Urinary bladder (tissue), 4 donors: ENCODE results near the gene AFF3. TPM values are rescaled to one million over a fixed set of nuclear protein-coding genes. Genes with fewer than 3 reads are reported as not detected.

Experiments
- DNase-seq: peaks from one replicate; pipeline ENCODE4 v3.0.0-alpha.2; 2015; ENCODE audit errors: extremely low spot score
- H3K27ac ChIP-seq: one replicate; pipeline ENCODE4 v1.5.1; 2013; ENCODE audit warnings: low read depth, mild to moderate bottlenecking, moderate library complexity
- H3K36me3 ChIP-seq: one replicate; pipeline ENCODE4 v1.6.1; 2013; ENCODE audit warnings: mild to moderate bottlenecking, moderate library complexity; ENCODE audit not compliant: insufficient read depth
- H3K4me1 ChIP-seq: one replicate; pipeline ENCODE4 v1.6.1; 2013; ENCODE audit warnings: mild to moderate bottlenecking, moderate library complexity; ENCODE audit not compliant: insufficient read depth
- H3K4me3 ChIP-seq: one replicate; pipeline ENCODE4 v1.5.1; 2013; ENCODE audit warnings: low read depth, low read length
- WGBS: extraction: QIAGEN DNeasy Blood & Tissue Kit; methylation state at CpG from one replicate; pipeline ENCODE4 v1.1.7; 2013; 5-methylcytosine and 5-hydroxymethylcytosine counted together
- polyA plus RNA-seq: library from polyadenylated mRNA; stranded (reverse); fragments of 200-250 nt; gene quantifications from one replicate; pipeline ENCODE4 v1.2.3, GENCODE V29; 2013
- total RNA-seq: library from RNA; depleted of rRNA; stranded (reverse); fragments of >200 nt; gene quantifications from one replicate; pipeline ENCODE4 v1.2.3, GENCODE V29; 2014
- donor health status: healthy with polysubstance abuse.
- donor health status: healthy.

Gene AFF3
- total and polyA plus RNA-seq, 2 donors: 15.1 to 43.5 TPM

- no peaks in the 10 kb centered on the region for H3K36me3 ChIP-seq
- no peaks in the 10 kb centered on the region for H3K4me1 ChIP-seq
- no peak for DNase-seq
- WGBS: 88% methylated on average over 2 of the region's 2 CpGs
- H3K4me3 ChIP-seq: no peak overlapping the region
- H3K27ac ChIP-seq: no peak overlapping the region
Observed at GRCh38 chr2:99645960-99646359, 496.4 kb downstream of the AFF3 start.

DNA sequence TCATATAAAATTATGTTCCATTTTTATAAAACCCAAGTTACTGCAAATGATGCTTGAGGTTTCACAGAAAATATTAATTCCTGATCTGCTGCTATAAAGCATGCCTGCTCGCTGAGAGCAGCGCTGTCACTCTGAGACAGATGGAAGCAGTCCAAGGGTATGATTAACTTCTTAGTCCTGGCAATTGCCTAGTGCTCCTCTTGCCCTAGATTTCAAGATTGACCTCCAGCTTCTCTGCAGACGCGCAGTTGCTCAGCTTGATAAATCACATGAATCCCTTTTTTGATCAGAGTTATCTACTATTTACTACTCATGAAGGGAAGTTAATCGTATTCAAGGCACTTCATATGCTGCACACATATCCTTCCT, 498.0 kb downstream of the AFF3 start:
- Histone ChIP-seq H3K36me3 (no peaks in the 10 kb centered on the region), H3K4me3 (no peak overlapping the region), H3K27ac (no peak overlapping the region), H3K4me1 (no peaks in the 10 kb centered on the region)
- no peak for DNase-seq
- WGBS: 25% methylated on average over 5 of the region's 5 CpGs

GRCh38 chr2:99643787-99644418, 498.5 kb downstream of the AFF3 start:
- DNase-seq: no peak
- Histone ChIP-seq H3K27ac (no peak overlapping the region), H3K4me3 (no peak overlapping the region), H3K4me1 (no peaks in the 10 kb centered on the region), H3K36me3 (no peaks in the 10 kb centered on the region)
- 41% methylated on average over 9 of the region's 9 CpGs for WGBS

- DNase-seq: no peak
- Histone ChIP-seq H3K4me1 (no peaks in the 10 kb centered on the region), H3K27ac (no peak overlapping the region), H3K36me3 (no peaks in the 10 kb centered on the region), H3K4me3 (no peak overlapping the region)
- 93% methylated on average over 4 of the region's 4 CpGs for WGBS
Observed at GRCh38 chr2:99641999-99642398, 500.4 kb downstream of the AFF3 start.

GRCh38 chr2:99640635-99641151, 501.7 kb downstream of the AFF3 start:
- 59% methylated on average over 5 of the region's 5 CpGs for WGBS
- H3K36me3 ChIP-seq: no peaks in the 10 kb centered on the region
- DNase-seq: no peak
- H3K27ac ChIP-seq: no peak overlapping the region
- no peaks in the 10 kb centered on the region for H3K4me1 ChIP-seq
- H3K4me3 ChIP-seq: no peak overlapping the region

DNA sequence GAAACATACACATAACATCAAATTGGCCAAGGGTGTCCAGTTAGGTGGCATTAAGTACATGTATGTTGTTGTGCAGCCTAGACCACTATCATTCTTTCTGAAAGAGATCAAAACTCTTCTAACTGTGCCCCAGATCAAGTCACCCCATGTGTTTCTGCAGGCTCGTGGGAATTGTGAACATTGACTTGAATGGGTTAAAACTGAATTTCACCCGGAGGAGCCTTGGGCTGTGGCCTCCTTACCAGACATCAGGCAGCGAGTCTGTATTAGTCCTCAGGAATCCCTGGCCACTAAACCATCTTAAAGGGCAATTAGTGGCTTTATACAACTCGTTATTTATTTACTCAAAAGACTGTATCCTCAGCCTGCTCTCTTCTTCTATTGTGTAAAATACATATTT, 503.6 kb downstream of the AFF3 start:
- Histone ChIP-seq H3K4me1 (no peaks in the 10 kb centered on the region), H3K36me3 (no peaks in the 10 kb centered on the region), H3K27ac (no peak overlapping the region), H3K4me3 (no peak overlapping the region)
- 77% methylated on average over 4 of the region's 4 CpGs for WGBS
- DNase-seq: no peak

GRCh38 chr2:99637159-99637697, 505.2 kb downstream of the AFF3 start:
- no peak for DNase-seq
- Histone ChIP-seq H3K36me3 (no peaks in the 10 kb centered on the region), H3K4me3 (no peak overlapping the region), H3K4me1 (no peaks in the 10 kb centered on the region), H3K27ac (no peak overlapping the region)
- 74% methylated on average over 7 of the region's 7 CpGs for WGBS

DNA sequence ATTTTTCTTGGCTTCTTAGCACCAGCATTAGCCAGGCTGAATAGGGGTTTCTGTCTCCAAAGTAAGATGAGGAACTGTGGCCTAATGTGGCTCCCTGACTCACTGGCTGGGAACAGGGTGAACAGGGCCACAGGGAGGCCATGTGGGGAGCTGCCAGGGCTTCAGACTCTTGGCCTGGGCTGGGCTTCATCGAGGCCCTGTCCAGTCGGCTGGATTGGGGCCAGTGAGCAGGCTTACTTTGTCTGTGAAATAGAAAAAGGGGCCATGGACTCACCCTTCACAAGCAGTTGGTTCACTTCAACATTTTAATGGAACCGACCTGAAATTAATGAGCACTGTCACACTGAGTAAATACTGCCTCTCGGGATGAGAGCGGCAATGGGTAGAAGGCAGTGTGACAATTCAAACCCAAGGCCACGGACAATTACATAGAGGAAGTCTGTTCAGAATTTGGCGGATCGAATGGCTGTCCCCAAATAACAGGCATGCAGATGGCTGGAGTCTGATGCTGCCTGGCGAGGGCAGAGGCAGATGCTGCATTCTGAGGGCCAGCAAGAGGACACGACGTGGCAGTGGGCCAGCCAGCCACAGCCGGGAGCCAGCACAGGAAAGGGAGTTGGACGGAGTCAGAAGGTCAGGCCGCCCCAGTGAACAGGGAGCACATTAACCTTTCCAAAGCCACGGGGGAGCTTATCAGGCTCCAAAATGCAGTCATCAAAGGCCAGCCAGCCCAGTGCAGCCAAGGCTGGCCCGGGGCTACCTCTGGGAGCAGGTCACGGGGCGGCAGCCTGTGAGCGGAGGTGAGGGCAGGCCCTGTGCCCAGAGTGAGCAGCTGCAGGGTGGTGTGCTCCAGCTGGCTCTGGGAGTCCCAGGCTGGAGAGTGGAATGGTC, 506.0 kb downstream of the AFF3 start:
- WGBS: 30% methylated on average over 19 of the region's 19 CpGs
- DNase-seq: no peak
- H3K4me1 ChIP-seq: no peaks in the 10 kb centered on the region
- H3K27ac ChIP-seq: no peak overlapping the region
- H3K4me3 ChIP-seq: no peak overlapping the region
- H3K36me3 ChIP-seq: no peaks in the 10 kb centered on the region

DNA sequence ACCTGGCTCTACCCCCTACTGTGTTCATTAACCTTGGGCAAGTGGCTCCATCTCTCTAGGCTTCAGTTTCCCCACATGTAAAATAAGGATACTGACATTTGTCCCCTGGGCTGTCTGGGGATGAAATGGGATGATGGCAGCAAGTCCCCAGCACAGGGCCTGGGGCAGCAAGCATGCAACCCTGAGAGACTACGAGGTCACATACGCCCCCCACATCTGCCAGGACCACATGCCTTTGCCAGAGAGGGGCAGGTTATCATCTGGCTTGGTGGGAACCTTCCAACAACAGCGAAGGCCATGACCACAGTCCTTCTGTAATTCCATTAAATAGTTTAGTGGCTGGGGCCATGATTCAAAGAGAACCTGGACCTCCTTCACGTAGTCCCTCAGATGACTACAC, 506.7 kb downstream of the AFF3 start:
- Histone ChIP-seq H3K4me3 (no peak overlapping the region), H3K4me1 (no peaks in the 10 kb centered on the region), H3K36me3 (no peaks in the 10 kb centered on the region), H3K27ac (no peak overlapping the region)
- 90% methylated on average over 4 of the region's 4 CpGs for WGBS
- DNase-seq: no peak

GRCh38 chr2:99634234-99634633, 508.2 kb downstream of the AFF3 start:
- WGBS: 94% methylated on average over 2 of the region's 2 CpGs
- no peaks in the 10 kb centered on the region for H3K4me1 ChIP-seq
- no peak for DNase-seq
- no peak overlapping the region for H3K27ac ChIP-seq
- H3K4me3 ChIP-seq: no peak overlapping the region
- no peaks in the 10 kb centered on the region for H3K36me3 ChIP-seq

GRCh38 chr2:99631700-99632099, 510.7 kb downstream of the AFF3 start:
- no peaks in the 10 kb centered on the region for H3K4me1 ChIP-seq
- DNase-seq: no peak
- no peaks in the 10 kb centered on the region for H3K36me3 ChIP-seq
- 84% methylated on average over 3 of the region's 3 CpGs for WGBS
- H3K4me3 ChIP-seq: no peak overlapping the region
- no peak overlapping the region for H3K27ac ChIP-seq

- Histone ChIP-seq H3K36me3 (no peaks in the 10 kb centered on the region), H3K4me3 (no peak overlapping the region), H3K27ac (no peak overlapping the region), H3K4me1 (no peaks in the 10 kb centered on the region)
- DNase-seq: no peak
- 94% methylated on average over 5 of the region's 5 CpGs for WGBS
Observed at GRCh38 chr2:99629320-99629719, 513.1 kb downstream of the AFF3 start.

DNA sequence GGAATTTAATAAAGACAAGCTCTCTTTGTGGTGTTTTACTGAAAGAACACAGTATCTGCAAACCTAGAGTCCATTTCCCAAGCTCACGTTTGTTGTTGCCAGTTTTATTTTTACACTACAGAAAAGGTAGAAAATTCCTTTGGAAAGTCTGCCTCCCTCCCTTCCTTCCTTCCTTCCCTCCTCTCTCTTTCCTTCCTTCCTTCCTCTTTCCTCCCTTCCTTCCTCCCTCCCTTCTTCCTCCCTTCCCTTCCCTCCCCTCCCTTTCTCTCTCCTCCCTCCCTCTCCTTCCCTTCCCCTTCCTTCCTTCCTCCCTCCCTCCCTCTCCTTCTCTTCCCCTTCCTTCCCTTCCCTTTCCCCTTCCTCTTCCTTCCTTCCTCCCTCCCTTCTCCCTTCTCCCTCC, 516.2 kb downstream of the AFF3 start:
- no peak overlapping the region for H3K4me3 ChIP-seq
- WGBS: 57% methylated on average over 1 of the region's 1 CpG
- no peaks in the 10 kb centered on the region for H3K36me3 ChIP-seq
- no peak for DNase-seq
- H3K27ac ChIP-seq: no peak overlapping the region
- no peaks in the 10 kb centered on the region for H3K4me1 ChIP-seq

DNA sequence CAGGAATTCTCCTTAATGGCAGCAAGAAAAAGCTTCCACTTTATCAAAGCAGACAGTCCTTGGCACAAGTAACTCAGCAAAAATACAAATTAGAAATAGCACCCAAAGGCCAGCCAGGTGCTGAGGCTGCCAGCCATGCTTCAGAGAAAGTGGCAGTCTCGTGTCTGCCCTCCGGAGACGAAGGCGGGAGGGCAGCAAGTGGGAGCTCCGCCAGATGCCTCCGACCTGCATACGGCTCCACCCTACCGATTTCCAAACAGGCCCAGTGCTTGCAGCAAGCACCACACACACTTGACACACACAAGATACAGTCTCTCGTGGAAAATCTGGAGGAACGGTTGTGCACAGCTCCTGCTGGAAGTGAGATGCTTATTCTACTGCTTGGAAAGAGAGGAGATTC, 517.7 kb downstream of the AFF3 start:
- Histone ChIP-seq H3K36me3 (no peaks in the 10 kb centered on the region), H3K4me3 (no peak overlapping the region), H3K27ac (no peak overlapping the region), H3K4me1 (no peaks in the 10 kb centered on the region)
- 78% methylated on average over 10 of the region's 10 CpGs for WGBS
- no peak for DNase-seq
